GM12873 (cell line): ENCODE results near the gene CHD3.

Source experiments
- TF ChIP-seq, protein P1 (sequence below): IDR thresholded peaks from 2 replicates; pipeline ENCODE4 v1.5.1; 2012; ENCODE audit warnings: low read depth, mild to moderate bottlenecking, moderate library complexity, low read length, control low read depth; ENCODE audit not compliant: insufficient read depth; ENCODE audit errors: missing control alignments

Gene CHD3

DNA sequence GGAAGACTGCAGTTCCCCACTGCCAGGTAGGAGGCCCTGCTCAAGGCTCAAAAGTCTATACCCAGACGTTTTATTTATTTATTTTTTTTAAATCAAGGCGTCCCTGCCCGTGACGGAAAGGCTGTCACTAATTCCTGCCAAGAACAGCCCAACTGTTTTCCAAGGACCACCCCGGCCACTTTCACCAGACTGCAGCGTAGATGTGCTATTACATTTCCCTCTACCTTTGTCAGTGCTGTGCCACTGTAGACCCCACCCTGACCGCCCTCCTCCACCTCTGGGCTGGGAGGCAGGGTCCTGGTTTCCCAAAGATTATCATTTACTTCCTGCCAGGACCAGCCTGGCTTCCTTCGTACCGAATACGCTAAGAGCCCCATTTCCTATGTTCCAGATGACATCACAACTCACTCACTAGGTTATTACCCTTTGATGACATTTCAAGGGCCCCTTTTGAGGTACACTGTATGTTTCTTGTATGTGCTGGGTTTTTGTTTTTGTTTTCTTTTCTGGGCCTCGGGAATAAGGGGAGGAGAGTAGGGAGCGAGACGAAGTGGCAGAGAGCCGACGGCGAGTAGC, 33.8 kb downstream of the CHD3 start:
- TF ChIP-seq, protein P1, sequence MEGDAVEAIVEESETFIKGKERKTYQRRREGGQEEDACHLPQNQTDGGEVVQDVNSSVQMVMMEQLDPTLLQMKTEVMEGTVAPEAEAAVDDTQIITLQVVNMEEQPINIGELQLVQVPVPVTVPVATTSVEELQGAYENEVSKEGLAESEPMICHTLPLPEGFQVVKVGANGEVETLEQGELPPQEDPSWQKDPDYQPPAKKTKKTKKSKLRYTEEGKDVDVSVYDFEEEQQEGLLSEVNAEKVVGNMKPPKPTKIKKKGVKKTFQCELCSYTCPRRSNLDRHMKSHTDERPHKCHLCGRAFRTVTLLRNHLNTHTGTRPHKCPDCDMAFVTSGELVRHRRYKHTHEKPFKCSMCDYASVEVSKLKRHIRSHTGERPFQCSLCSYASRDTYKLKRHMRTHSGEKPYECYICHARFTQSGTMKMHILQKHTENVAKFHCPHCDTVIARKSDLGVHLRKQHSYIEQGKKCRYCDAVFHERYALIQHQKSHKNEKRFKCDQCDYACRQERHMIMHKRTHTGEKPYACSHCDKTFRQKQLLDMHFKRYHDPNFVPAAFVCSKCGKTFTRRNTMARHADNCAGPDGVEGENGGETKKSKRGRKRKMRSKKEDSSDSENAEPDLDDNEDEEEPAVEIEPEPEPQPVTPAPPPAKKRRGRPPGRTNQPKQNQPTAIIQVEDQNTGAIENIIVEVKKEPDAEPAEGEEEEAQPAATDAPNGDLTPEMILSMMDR, result no peak

DNA sequence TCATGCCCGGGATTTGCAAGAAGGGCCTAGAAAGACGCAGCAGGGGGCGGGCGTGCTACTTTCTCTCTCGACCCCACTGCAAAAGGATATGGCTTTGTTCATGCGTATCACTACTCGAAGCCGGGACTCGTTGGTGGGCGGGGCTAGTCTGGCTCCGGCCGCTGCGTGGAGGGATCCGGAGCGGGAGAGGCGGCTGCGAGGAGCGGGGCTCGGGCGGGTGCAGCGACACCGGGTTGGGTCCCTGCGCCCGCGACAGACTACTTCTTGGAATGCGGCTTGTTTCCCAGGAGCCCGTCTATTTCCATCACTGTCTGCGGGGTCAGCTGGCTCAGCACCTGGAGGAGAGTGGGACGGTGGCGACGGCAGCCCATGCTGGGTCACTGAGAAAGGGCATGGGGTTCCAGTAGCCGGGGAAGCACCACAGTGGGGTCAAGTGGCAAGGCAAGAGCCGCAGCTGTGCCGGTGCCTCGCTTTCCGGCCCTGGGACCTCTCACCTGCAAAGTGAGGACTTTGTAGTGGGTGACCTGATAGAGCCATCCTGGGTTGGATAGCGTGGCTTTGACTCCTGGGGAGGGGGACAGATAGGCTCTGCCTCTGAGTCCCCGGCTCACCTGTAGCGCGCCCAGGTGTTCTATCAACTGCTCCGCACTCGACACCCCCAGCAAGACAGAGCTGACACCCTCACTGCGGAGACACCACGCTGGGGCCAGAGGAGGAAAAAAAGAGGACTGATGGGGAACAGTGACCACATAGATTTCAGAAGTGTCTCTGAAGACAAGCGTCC, 34.4 kb downstream of the CHD3 start:
- TF ChIP-seq, protein P1, result no peak

DNA sequence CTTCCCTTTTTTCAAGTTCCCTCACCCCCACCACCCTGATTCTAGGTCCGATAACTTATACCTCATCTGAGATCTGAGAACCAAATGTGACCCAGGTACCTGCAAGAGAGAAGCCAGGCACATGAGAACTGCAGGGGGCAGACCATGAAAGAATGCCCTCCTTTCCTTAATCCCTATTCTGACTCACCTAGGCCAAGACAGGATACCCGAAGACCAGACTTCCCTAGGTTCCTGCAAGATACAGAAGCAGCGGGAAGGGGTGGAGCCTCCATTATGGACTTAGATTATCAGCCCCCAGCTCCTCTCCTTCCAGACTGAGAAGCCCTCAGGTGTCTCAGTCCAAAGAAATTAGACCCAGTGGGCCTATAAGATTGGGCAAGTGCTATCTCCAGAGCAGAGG, 39.0 kb downstream of the CHD3 start:
- TF ChIP-seq, protein P1, result no peak

DNA sequence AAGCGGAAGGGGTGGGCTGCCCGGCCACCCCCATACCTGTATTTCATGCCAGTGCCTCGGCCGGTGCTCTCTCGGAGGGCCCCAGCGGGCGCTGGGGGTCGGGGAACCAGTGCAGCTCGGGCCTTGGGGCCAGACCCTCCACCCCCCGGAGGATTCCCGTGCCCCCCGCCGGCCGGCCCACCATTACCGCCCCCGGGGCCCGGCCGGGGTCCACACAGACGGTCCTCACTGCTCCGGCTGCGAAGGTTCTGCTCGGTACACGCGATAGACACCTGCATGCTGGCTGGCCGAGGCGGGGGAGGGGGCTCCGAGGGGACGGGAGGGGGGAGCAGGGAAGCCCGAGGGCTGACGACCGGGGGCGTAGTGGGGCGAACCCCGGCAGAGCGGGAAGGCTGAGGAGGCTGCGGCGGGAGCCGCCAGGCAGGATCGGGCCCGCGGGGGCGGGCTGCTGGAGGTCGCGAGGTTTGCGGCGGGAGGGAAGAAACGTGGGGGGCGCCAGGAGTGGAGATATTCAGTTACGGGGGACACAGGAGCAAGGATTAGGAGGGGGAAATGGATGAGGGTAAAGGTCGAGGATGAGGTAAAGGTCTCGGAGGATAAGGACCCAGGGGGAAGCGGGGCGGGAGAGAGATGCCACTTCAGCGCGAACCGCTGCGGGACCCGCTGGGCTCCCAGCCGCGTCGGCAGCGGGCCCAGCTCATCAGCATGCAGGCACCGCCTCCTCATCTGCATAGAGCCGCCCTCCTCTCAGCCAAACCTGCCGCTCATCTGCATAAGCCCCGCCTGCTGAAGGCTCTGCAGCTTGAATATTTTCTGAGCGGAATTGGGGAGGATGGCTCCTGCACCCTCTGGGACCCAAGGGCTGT, 40.8 kb downstream of the CHD3 start, which contains the start of gene KCNAB3:
TSS of gene KCNAB3 (minus strand) at position 699 of the 866 bp plus-strand sequence. CDS start at position 278, 421 bp downstream.
- TF ChIP-seq, protein P1, result no peak

DNA sequence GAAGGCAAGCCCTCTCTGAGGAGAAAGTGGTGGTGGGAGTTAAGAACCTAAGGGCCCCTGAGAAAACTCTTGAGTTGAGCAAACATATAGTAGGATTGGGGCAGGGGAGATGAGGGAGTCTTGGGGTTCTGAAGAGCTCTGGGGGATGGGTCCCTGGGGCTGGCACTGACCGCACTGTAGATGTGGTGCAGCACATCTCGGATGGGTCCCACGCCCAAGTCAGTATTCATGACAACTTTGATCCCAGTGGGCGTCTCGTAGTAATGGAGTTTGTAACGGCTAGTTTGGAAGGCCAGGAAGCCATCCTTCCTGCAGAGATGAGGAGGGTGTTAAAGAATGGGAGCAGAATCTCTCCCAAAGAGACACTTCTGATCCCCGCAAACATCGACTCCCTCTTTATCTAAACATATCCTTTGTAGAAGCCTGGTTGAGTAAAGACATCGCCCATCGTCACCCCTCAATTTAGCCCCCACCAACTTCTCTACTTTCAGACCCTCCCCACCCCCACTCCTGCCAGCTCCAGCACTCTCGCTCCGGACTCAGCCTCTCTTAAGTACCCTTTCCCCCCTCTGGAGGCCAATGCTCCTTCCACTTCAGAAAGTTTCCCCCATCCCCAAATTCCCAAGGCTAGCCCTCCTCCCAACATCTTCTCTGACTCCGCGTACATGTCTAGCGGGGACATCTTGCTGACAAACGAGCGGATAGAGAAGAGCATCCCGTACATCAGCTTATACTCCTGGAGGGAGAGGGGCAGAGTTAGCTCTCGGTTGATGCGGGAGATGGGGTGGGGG, 42.4 kb downstream of the CHD3 start:
- TF ChIP-seq, protein P1, result no peak

DNA sequence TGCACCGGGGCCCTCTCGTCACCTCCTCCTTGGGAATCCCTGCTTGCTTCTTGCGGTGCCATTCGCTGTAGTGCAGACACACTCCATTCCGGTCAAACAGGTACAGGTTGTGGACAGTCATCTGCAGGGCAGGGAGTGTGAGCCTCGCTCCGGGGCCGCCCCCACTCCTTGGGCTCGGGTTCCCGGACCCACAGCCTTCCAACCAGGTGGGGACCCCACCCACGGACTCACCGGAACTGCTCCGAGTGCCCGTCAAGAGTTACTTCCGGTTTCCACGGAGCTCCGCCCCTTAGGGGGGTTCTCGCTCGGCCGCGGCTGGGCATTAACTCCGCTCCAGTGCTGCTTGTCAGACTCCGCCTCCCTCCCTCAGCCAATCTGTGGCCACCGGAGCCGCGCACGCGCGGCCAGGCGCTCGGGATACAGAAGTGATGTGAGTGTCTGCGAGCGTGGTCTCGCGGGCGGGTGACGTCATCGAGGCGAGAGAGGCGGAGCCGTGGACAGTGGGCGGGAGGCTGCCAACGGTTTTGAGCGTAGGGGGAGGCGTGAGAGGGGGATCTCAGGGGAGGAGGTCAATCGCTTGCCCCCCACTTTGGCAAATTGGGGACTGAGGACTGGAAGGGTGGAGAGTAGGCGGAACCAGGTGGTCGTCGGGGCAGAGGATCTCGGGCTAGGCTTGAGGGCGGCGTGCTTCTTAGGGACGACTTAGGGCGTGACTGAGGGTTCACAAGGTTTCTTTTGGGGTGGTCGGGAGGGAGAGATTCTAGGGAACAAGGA, 43.3 kb downstream of the CHD3 start, which contains the start of the genes CNTROB and TRAPPC1:
TSS of gene CNTROB (plus strand) at position 498 of the 774 bp plus-strand sequence. CDS start 874 bp downstream, outside the sequence.
TSS of gene TRAPPC1 (minus strand) at position 238 of the 774 bp plus-strand sequence. CDS start at position 121, 117 bp downstream.
- TF ChIP-seq, protein P1, result no peak
